Thymus (tissue), 11 donors: ENCODE data around the gene LRP10. TPM values are rescaled to one million over a fixed set of nuclear protein-coding genes. Genes with fewer than 3 reads are reported as not detected.

Experiments used
- DNase-seq, 9 donors: peaks; one replicate each; pipeline ENCODE4 v3.0.0-alpha.2; 2013; ENCODE audit warnings: low spot score in 9 of 9, low read depth in 6 of 9, missing footprints in 1 of 9
- H3K27ac ChIP-seq, 2 donors: one replicate each; pipeline ENCODE4 v1.5.1; 2013; ENCODE audit warnings: control low read depth in 1 of 2, low read depth in 1 of 2, low read length in 1 of 2, mild to moderate bottlenecking in 1 of 2, moderate library complexity in 1 of 2
- H3K27me3 ChIP-seq, 2 donors: one replicate each; pipeline ENCODE4 v1.5.1; 2013; ENCODE audit warnings: low read length in 1 of 2; ENCODE audit not compliant: control insufficient read depth in 2 of 2, insufficient read depth in 1 of 2
- H3K36me3 ChIP-seq, 2 donors: one replicate each; pipeline ENCODE4 v1.5.1; 2013; ENCODE audit warnings: low read length in 1 of 2, mild to moderate bottlenecking in 1 of 2, moderate library complexity in 1 of 2; ENCODE audit not compliant: control insufficient read depth in 2 of 2, insufficient read depth in 2 of 2
- H3K4me1 ChIP-seq, 2 donors: one replicate each; pipeline ENCODE4 v1.5.1; 2013; ENCODE audit warnings: low read length in 2 of 2; ENCODE audit not compliant: control insufficient read depth in 2 of 2, insufficient read depth in 2 of 2
- H3K4me3 ChIP-seq, 2 donors: one replicate each; pipeline ENCODE4 v1.5.1; 2013; ENCODE audit warnings: low read length in 2 of 2, control low read depth in 1 of 2, mild to moderate bottlenecking in 1 of 2
- H3K9me3 ChIP-seq, 2 donors: one replicate each; pipeline ENCODE4 v1.5.1; 2013; ENCODE audit warnings: low read length in 1 of 2, mild to moderate bottlenecking in 1 of 2; ENCODE audit not compliant: control insufficient read depth in 2 of 2, insufficient read depth in 1 of 2
- WGBS: extraction: QIAGEN DNeasy Blood & Tissue Kit; methylation state at CpG from one replicate; pipeline ENCODE4 v1.1.7; 2013; 5-methylcytosine and 5-hydroxymethylcytosine counted together
- polyA plus RNA-seq: library from polyadenylated mRNA; stranded (reverse); fragments of 200-250 nt; gene quantifications from one replicate; pipeline ENCODE4 v1.2.3, GENCODE V29; 2013
- total RNA-seq: library from RNA; stranded (reverse); fragments of 120-200 nt; gene quantifications from one replicate; pipeline ENCODE4 v1.2.4, GENCODE V29; 2013
- donor health status: healthy.

LRP10 gene
- total and polyA plus RNA-seq, 2 donors, result 11.4 to 18.6 TPM

GRCh38 chr14:22928237-22929103, 56.9 kb downstream of the LRP10 start:
- peaks cover 14 to 34% of the 10 kb centered on the region in 2 donors for H3K36me3 ChIP-seq
- peak in 1 of 9 donors; percentile 37 for DNase-seq
- peaks cover 12 to 24% of the 10 kb centered on the region in 2 donors for H3K4me1 ChIP-seq
- no peaks in the 10 kb centered on the region for H3K9me3 ChIP-seq
- H3K27me3 ChIP-seq, result no peaks in the 10 kb centered on the region
- 10% methylated on average over 12 of the region's 12 CpGs for WGBS
- H3K27ac ChIP-seq, result peak overlapping the region; percentile 72 to 85
- peak overlapping the region; percentile 65 to 88 for H3K4me3 ChIP-seq

GRCh38 chr14:22929104-22929960, 57.8 kb downstream of the LRP10 start, which contains the start of gene PRMT5:
Gene PRMT5, minus strand, starts transcription at chr14:22929376. Its CDS starts 15 bp downstream, at chr14:22929361.
- peaks cover 6 to 26% of the 10 kb centered on the region in 2 donors for H3K36me3 ChIP-seq
- WGBS, result under 1% methylated on average over 51 of the region's 51 CpGs
- H3K27me3 ChIP-seq, result no peaks in the 10 kb centered on the region
- H3K4me1 ChIP-seq, result peaks cover 12 to 24% of the 10 kb centered on the region in 2 donors
- DNase-seq, result peak; percentile 96 to 100 (median 99)
- H3K9me3 ChIP-seq, result no peaks in the 10 kb centered on the region
- H3K4me3 ChIP-seq, result peak within 1 kb of the TSS; percentile 65 to 88
- peak within 1 kb of the TSS; percentile 84 to 85 for H3K27ac ChIP-seq

GRCh38 chr14:22929961-22930364, 58.4 kb downstream of the LRP10 start:
- 3% methylated on average over 2 of the region's 2 CpGs for WGBS
- Histone ChIP-seq H3K4me3 (peak overlapping the region; percentile 65 to 88), H3K4me1 (peaks cover 12 to 24% of the 10 kb centered on the region in 2 donors), H3K27me3 (no peaks in the 10 kb centered on the region), H3K36me3 (peaks cover 0 to 20% of the 10 kb centered on the region in 2 donors), H3K9me3 (no peaks in the 10 kb centered on the region), H3K27ac (peak overlapping the region; percentile 84 to 85)
- peak in 2 of 9 donors; percentile 16 to 45 for DNase-seq

Other genes starting within 250 kb of the LRP10 start
- not detected for gene OR6J1, start 227.4 kb upstream of the LRP10 start, total RNA-seq
- under 0.01 TPM for gene OR6J1, start 227.4 kb upstream of the LRP10 start, polyA plus RNA-seq
- 85.7 TPM for gene OXA1L, start 105.1 kb upstream of the LRP10 start, total RNA-seq
- 81.8 TPM for gene OXA1L, start 105.1 kb upstream of the LRP10 start, polyA plus RNA-seq
- 10.7 TPM for gene SLC7A7, start 56.3 kb upstream of the LRP10 start, total RNA-seq
- 16.7 TPM for gene SLC7A7, start 56.3 kb upstream of the LRP10 start, polyA plus RNA-seq
- 114 TPM for gene MRPL52, start 41.9 kb upstream of the LRP10 start, total RNA-seq
- 121 TPM for gene MRPL52, start 41.9 kb upstream of the LRP10 start, polyA plus RNA-seq
- 21.2 TPM for gene MMP14, start 35.2 kb upstream of the LRP10 start, total RNA-seq
- gene MMP14, start 35.2 kb upstream of the LRP10 start, polyA plus RNA-seq, result 69.5 TPM
- 0.47 TPM for gene REM2, start 11.5 kb downstream of the LRP10 start, total RNA-seq
- 3.2 TPM for gene REM2, start 11.5 kb downstream of the LRP10 start, polyA plus RNA-seq
- gene RBM23, start 47.4 kb downstream of the LRP10 start, total RNA-seq, result 85.2 TPM
- gene RBM23, start 47.4 kb downstream of the LRP10 start, polyA plus RNA-seq, result 41.8 TPM
- 76.4 TPM for gene PRMT5, start 57.6 kb downstream of the LRP10 start, total RNA-seq
- 31.8 TPM for gene PRMT5, start 57.6 kb downstream of the LRP10 start, polyA plus RNA-seq
- 51.1 TPM for gene HAUS4, start 85.3 kb downstream of the LRP10 start, total RNA-seq
- gene HAUS4, start 85.3 kb downstream of the LRP10 start, polyA plus RNA-seq, result 30.5 TPM
- 14.4 TPM for gene AJUBA, start 110.8 kb downstream of the LRP10 start, total RNA-seq
- gene AJUBA, start 110.8 kb downstream of the LRP10 start, polyA plus RNA-seq, result 22.4 TPM
- gene C14orf93, start 138.4 kb downstream of the LRP10 start, total RNA-seq, result 23.8 TPM
- 17.5 TPM for gene C14orf93, start 138.4 kb downstream of the LRP10 start, polyA plus RNA-seq
- gene PSMB5, start 163.2 kb downstream of the LRP10 start, total RNA-seq, result 93.4 TPM
- 71.0 TPM for gene PSMB5, start 163.2 kb downstream of the LRP10 start, polyA plus RNA-seq
- gene PSMB11, start 170.5 kb downstream of the LRP10 start, total RNA-seq, result 48.7 TPM
- 0.62 TPM for gene PSMB11, start 170.5 kb downstream of the LRP10 start, polyA plus RNA-seq
- 2.8 TPM for gene CDH24, start 185.8 kb downstream of the LRP10 start, total RNA-seq
- 7.0 TPM for gene CDH24, start 185.8 kb downstream of the LRP10 start, polyA plus RNA-seq
- 75.6 TPM for gene ACIN1, start 223.4 kb downstream of the LRP10 start, total RNA-seq
- 123 TPM for gene ACIN1, start 223.4 kb downstream of the LRP10 start, polyA plus RNA-seq
- gene C14orf119, start 223.8 kb downstream of the LRP10 start, total RNA-seq, result 52.9 TPM
- 43.6 TPM for gene C14orf119, start 223.8 kb downstream of the LRP10 start, polyA plus RNA-seq
- 0.05 TPM for gene CIROP, start 233.2 kb downstream of the LRP10 start, total RNA-seq
- gene CIROP, start 233.2 kb downstream of the LRP10 start, polyA plus RNA-seq, result 0.07 TPM
- gene CEBPE, start 247.5 kb downstream of the LRP10 start, total RNA-seq, result 2.5 TPM
- 0.87 TPM for gene CEBPE, start 247.5 kb downstream of the LRP10 start, polyA plus RNA-seq